ENCODE measurements around the gene VPS13A. TPM values are rescaled to one million over a fixed set of nuclear protein-coding genes. Genes with fewer than 3 reads are reported as not detected.

Gene VPS13A
- total RNA-seq, 1 donor from 2014 or later = 52.9 TPM

DNA sequence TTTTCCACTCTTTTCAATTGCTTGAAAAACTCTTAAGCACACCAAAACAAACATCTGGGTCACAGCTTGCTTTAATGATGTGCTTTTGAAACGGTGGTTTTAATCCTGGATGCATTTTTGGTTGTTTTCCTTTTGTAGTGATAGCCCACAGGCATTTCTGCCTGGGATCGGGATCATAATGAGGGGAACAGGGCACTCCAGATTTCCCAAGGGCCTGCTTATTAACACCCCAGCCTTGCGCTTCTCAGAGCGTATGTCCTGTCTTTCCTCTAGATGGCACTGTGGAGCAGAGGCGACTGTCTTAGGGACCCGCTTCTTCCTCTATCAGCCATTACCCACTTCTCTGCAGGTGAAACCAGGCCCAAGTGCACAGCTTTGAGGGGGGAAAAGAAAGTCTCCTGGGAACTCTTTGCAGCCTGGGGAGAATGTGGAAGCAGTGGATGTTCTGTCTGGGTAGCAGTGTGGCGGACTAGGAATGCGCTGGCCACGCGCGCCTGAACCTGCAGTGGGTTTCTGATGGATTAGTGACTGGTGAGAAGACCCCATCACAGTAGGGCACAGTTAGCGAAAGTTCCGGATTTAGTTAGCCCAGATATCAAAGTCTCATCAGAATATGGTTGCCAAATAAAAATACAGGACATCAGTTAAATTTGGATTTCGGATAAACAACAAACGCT, 280.7 kb downstream of the VPS13A start:
- DNase-seq (ENCODE audit: low read depth) = peak; percentile 57

DNA sequence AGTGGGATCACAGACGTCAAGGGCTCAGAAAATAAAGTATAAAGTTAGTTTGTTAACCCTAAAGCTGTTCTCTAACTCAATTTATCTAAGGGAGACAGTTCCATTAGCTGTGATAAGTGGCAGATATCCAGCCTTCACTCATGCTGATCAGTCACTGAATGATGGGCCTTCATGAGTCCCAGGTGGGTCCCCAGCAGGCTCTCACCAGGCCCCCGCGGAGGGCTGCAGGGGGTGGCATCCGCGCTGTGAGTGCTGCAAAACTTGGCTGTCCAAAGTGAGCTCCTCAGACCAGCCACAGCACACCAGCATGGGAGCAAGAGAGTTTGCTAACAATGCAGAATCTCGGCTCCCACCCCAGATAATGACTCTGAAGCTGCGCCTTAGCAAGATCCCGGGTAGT, 283.6 kb downstream of the VPS13A start:
- DNase-seq (ENCODE audit: low read depth) = no peak

DNA sequence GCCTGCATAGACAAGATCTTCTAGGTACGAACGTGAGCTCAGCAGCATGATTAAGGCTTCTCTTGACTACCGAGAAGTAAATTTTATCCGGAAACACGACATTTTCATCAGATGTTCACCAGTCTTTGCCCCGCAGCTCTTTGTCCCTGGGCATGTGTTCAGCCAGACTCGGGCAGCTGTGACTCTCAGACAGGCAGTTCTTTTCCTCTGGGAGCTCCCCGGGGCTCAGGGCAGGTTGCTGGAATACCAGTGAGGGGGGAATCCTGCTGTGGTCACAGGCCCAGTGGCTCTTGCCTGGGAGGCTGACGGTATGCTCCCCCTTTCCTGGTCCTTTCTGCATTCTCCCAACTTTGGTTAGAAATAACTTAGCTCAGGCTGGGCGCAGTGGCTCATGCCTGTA, 284.7 kb downstream of the VPS13A start:
- no peak for DNase-seq (ENCODE audit: low read depth)

DNA sequence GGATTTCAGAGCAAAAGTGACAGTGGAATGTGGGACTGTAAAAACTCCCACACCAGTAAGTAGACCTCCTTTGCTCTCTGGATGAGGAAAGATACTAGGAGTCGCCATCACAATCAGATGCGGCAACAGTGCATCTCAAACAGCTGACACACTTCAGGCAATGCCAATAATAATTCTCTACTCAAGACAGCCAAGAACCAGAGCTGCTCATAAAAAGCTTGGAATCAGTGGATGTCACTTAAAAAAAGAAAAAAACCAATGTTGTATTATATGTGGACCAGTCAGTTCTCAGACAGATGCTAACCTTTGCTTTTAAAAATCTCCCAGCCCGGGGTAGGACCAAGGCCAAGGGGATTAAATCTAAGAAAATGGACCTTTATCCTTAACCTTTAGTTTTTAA, 285.8 kb downstream of the VPS13A start:
- DNase-seq (ENCODE audit: low read depth) = no peak

DNA sequence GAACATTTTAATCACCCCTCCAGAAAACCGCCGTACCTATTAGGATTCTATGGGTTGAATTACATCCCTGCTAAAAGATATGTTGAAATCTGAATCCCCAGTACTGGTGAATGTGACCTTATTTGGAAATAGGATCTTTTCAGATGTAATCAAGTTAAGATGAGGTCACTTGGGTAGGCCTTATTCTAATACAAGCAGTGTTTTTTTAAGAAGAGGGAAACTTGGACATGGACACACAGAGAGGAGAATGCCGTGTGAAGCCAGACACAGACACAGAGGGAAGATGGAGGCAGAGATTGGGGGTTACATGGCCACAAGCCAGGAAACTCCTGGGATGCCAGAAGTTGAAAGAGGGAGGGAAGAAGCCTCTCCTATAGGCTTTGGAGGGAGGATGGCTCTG, 287.3 kb downstream of the VPS13A start:
- peak; percentile 33 for DNase-seq (ENCODE audit: low read depth)

DNA sequence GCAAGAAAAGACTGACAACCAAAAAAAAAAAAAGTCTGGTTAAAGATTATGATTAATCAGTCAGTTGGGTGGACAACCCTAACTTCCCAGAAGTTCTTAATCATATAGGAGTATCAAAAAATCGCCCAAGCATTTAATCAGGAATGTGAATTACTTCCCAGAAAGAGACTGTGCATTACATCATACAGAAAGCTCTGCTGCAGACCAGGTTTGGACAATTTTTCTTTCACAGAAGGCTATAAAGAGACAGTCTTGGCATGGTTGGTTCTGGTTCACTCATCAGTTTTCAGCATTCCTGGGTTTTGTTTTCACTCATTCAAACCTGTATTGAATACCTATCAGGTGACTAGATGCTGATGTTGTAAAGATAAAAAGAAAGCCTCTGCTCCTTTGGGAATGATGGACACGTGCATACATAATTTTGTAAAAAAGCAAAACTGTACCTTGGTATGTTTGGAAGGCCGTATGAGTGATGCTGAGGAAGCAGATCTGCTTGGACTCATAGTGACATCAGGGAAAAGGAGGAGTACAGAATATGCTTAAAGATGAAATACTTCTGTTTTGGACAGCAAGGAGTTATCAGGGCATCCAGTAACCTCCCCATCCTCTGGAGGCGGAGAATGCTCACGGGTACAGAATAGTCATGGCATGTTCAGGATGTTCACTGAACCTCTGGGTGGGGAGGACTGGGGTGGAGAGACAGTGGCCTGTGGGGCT, 292.3 kb downstream of the VPS13A start:
- DNase-seq (ENCODE audit: low read depth) = peak; percentile 76

Other genes with a start within 250 kb of the VPS13A start
- not detected in 2 replicates for gene FOXB2, start 157.9 kb upstream of the VPS13A start, total RNA-seq

Data from renal cortical epithelial cell (primary cell).